Neutrophil (primary cell): ENCODE data around the gene PIKFYVE.
A peak's percentile ranks its signal among the peaks of the same experiment; 100 is the strongest.
"Not testable (repeated sequence)": the region's sequence is repeated elsewhere in the genome, so short reads cannot be mapped to it uniquely, and the experiment has no call there.

Experiments
- H3K27ac ChIP-seq: fragments of 200-600 bp; sonication (generic); 2 replicates; pipeline ENCODE4 v1.5.1; 2016; ENCODE audit warnings: mild to moderate bottlenecking, moderate library complexity
- H3K27me3 ChIP-seq: fragments of 200-600 bp; sonication (generic); 2 replicates; pipeline ENCODE4 v1.6.0; 2016; ENCODE audit warnings: mild to moderate bottlenecking
- H3K36me3 ChIP-seq: fragments of 200-600 bp; sonication (generic); 2 replicates; pipeline ENCODE4 v1.5.1; 2017
- H3K4me1 ChIP-seq, 2 experiments: fragments of 200-600 bp in 1 of 2; sonication (generic) in 1 of 2; 1 replicate in 1 of 2; 2 replicates in 1 of 2; pipeline versions ENCODE4 v1.5.1 to v1.6.1; 2013 to 2016; ENCODE audit warnings: low read depth in 1 of 2, low read length in 1 of 2, mild to moderate bottlenecking in 1 of 2, moderate library complexity in 1 of 2; ENCODE audit not compliant: control insufficient read depth in 1 of 2, insufficient read depth in 1 of 2
- H3K4me3 ChIP-seq, 2 experiments: fragments of 200-600 bp in 1 of 2; sonication (generic) in 1 of 2; 1 replicate in 1 of 2; 2 replicates in 1 of 2; pipeline ENCODE4 v1.5.1; 2013 to 2016; ENCODE audit warnings: low read depth in 1 of 2, low read length in 1 of 2, mild to moderate bottlenecking in 1 of 2, moderate library complexity in 1 of 2
- H3K9me3 ChIP-seq: fragments of 200-600 bp; sonication (generic); 2 replicates; pipeline ENCODE4 v1.5.1; 2016
- TF ChIP-seq, protein P1 (sequence below): fragments of 200-600 bp; sonication (generic); IDR thresholded peaks from 2 replicates; pipeline ENCODE4 v1.5.1; 2016; ENCODE audit warnings: antibody characterized with exemption

PIKFYVE gene

DNA sequence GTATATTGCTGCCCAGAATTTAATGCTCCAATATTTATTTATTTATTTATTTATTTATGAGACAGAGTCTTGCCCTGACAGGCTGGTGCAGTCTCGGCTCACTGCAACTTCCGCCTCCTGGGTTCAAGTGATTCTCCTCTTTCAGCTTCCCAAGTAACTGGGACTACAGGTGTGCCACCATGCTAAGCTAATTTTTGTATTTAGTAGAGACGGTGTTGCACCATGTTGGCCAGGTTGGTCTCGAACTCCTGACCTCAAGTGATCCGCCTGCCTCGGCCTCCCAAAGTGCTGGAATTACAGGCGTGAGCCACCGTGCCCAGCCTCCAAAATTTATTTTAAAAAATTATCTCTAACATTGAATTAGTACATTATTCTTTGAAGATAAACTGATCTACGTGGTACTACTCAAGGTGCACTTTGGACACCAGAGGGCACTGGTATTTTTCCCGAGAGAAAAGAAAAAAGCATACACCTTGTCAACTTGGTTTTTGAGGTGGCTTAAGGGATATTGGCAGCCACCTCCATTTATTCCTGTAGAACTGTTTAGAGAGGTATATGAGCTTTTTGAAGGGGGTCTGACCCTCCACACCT, 9.8 kb upstream of the PIKFYVE start:
- H3K27me3 ChIP-seq: no peaks in the 10 kb centered on the region
- H3K27ac ChIP-seq: no peak overlapping the region
- H3K9me3 ChIP-seq: no peaks in the 10 kb centered on the region
- H3K4me3 ChIP-seq: no peak overlapping the region
- no peaks in the 10 kb centered on the region for H3K36me3 ChIP-seq
- peaks cover 20% of the 10 kb centered on the region in 2 experiments for H3K4me1 ChIP-seq
- TF ChIP-seq, protein P1, sequence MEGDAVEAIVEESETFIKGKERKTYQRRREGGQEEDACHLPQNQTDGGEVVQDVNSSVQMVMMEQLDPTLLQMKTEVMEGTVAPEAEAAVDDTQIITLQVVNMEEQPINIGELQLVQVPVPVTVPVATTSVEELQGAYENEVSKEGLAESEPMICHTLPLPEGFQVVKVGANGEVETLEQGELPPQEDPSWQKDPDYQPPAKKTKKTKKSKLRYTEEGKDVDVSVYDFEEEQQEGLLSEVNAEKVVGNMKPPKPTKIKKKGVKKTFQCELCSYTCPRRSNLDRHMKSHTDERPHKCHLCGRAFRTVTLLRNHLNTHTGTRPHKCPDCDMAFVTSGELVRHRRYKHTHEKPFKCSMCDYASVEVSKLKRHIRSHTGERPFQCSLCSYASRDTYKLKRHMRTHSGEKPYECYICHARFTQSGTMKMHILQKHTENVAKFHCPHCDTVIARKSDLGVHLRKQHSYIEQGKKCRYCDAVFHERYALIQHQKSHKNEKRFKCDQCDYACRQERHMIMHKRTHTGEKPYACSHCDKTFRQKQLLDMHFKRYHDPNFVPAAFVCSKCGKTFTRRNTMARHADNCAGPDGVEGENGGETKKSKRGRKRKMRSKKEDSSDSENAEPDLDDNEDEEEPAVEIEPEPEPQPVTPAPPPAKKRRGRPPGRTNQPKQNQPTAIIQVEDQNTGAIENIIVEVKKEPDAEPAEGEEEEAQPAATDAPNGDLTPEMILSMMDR: no peak

GRCh38 chr2:208256849-208257813, 8.9 kb upstream of the PIKFYVE start:
- H3K27ac ChIP-seq, H3K9me3 ChIP-seq, H3K27me3 ChIP-seq, H3K36me3 ChIP-seq, H3K4me3 ChIP-seq: not testable (repeated sequence)
- peaks cover 20% of the 10 kb centered on the region in 2 experiments for H3K4me1 ChIP-seq

DNA sequence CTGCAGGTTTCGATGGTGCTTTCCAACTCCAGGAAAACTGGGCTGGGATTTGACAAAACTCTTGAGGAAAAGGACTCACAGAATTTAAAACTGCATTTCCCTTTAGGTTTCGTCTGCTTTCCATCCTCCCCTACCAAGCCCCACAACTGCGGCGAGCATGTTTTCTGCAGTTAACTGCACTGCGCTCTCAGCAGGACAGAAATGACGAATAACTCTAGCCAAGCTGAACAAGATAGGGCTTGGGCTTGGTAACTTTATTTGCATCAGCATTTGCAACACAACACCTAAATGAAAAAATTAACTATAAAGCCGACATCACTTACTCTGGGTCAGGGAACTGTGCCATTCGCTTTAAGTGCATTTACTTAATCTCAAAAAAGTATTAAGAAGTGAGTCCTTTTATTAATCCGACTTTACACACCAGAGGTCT, 669 bp upstream of the PIKFYVE start:
- peak overlapping the region; percentile 94 for H3K27ac ChIP-seq
- TF ChIP-seq, protein P1: no peak
- H3K4me1 ChIP-seq: peaks cover 39% of the 10 kb centered on the region in 2 experiments
- no peaks in the 10 kb centered on the region for H3K36me3 ChIP-seq
- H3K4me3 ChIP-seq: peak overlapping the region; percentile 87 to 90
- H3K27me3 ChIP-seq: no peaks in the 10 kb centered on the region
- H3K9me3 ChIP-seq: no peaks in the 10 kb centered on the region

GRCh38 chr2:208266553-208266893, 468 bp downstream of the PIKFYVE start:
- Histone ChIP-seq H3K4me1 (peaks cover 39% of the 10 kb centered on the region in 2 experiments), H3K9me3 (no peaks in the 10 kb centered on the region), H3K27ac (peak overlapping the region; percentile 94), H3K4me3 (peak overlapping the region; percentile 87 to 90), H3K36me3 (peaks cover 2% of the 10 kb centered on the region), H3K27me3 (no peaks in the 10 kb centered on the region)
- TF ChIP-seq, protein P1: no peak

DNA sequence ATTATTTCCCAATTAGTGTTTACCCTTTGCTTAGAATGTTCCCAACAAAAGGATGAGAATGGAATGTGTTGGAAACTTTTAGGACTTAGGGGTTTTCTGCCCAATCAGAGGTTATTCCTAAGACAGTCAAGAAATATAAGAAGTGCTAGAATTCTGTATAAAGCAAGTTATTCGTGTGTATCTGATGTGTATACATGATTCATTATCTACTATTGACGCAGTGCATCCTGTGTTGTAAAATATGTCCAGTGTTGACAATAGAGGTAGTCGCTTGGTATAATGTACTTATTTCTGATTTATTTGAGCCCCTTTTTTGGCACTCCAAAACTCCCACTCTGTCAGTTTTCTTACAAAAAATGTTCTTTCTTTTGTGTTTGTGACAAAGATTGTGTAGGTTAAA, 881 bp downstream of the PIKFYVE start:
- H3K4me1 ChIP-seq: peaks cover 39% of the 10 kb centered on the region in 2 experiments
- no peaks in the 10 kb centered on the region for H3K27me3 ChIP-seq
- no peaks in the 10 kb centered on the region for H3K9me3 ChIP-seq

DNA sequence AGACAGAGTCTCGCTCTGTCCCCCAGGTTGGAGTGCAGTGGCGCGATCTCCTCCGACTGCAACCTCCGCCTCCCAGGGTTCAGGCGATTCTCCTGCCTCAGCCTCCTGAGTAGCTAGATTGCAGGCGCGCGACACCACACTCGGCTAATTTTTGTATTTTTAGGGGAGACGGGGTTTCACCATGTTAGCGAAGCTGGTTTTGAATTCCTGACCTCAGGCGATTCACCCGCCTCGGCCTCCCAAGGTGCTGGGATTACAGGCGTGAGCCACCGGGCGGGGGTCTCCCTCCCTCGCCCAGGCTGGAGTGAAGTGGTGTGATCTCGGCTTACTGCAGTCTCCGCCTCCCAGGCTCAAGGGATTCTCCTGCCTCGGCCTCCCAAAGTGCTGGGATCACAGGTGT, 1.5 kb downstream of the PIKFYVE start:
- not testable (repeated sequence) for H3K36me3 ChIP-seq, H3K9me3 ChIP-seq, H3K27me3 ChIP-seq
- peak overlapping the region; percentile 94 for H3K27ac ChIP-seq
- peak overlapping the region; percentile 87 to 90 for H3K4me3 ChIP-seq
- peaks cover 39% of the 10 kb centered on the region in 2 experiments for H3K4me1 ChIP-seq

More for the DNA sequence above, 881 bp downstream of the PIKFYVE start:
- Histone ChIP-seq H3K27ac (peak overlapping the region; percentile 94), H3K4me3 (peak overlapping the region; percentile 87 to 90), H3K36me3 (peaks cover 6% of the 10 kb centered on the region)
- TF ChIP-seq, protein P1: no peak
